HEK293 (cell line): ENCODE measurements around the gene PRELID1.
A peak's percentile ranks its signal among the peaks of the same experiment; 100 is the strongest.

ENCODE experiments used
- CTCF ChIA-PET: fragments of 350-600 bp; formaldehyde crosslinking; extraction: SDS; loops from one replicate; lab custom pipeline; 2021; ENCODE audit warnings: antibody characterized with exemption; lab: Yijun Ruan, JAX
- POLR2A ChIA-PET: fragments of 300-600 bp; formaldehyde crosslinking; extraction: SDS; loops from one replicate; lab custom pipeline; 2020; ENCODE audit warnings: antibody characterized with exemption, inconsistent platforms; lab: Yijun Ruan, JAX
- H3K27ac ChIP-seq: fragments of 200-500 bp; sonication (Bioruptor generic); 2 replicates; pipeline ENCODE4 v1.5.1; 2014; ENCODE audit warnings: low read depth, low read length, control low read depth, inconsistent platforms; ENCODE audit errors: extremely low read depth
- H3K36me3 ChIP-seq, 2 experiments: fragments of 200-500 bp in 1 of 2; sonication (Bioruptor generic) in 1 of 2; 1 replicate in 1 of 2; 2 replicates in 1 of 2; pipeline ENCODE4 v1.5.1; 2014 to 2017; ENCODE audit warnings: inconsistent platforms in 2 of 2, low read length in 2 of 2; ENCODE audit not compliant: control insufficient read depth in 2 of 2, insufficient read depth in 1 of 2
- H3K4me1 ChIP-seq: fragments of 200-500 bp; sonication (Bioruptor generic); 2 replicates; pipeline ENCODE4 v1.5.1; 2014; ENCODE audit warnings: mild to moderate bottlenecking, low read length, inconsistent platforms; ENCODE audit not compliant: control insufficient read depth, insufficient read depth
- H3K4me3 ChIP-seq: 2 replicates; pipeline ENCODE4 v1.5.1; 2011; ENCODE audit warnings: low read depth, mild to moderate bottlenecking, control low read depth, low read length, moderate library complexity
- H3K9me3 ChIP-seq: fragments of 200-500 bp; sonication (Bioruptor generic); 2 replicates; pipeline ENCODE4 v1.5.1; 2014; ENCODE audit warnings: low read depth, low read length, inconsistent platforms; ENCODE audit not compliant: control insufficient read depth, insufficient read depth
- GLIS1 ChIP-seq: fragments of 450-650 bp; formaldehyde crosslinking; IDR thresholded peaks from 2 replicates; pipeline ENCODE4 v1.5.1; 2016; ENCODE audit warnings: missing biosample characterization, missing genetic modification characterization
- KLF8 ChIP-seq: fragments of 450-650 bp; formaldehyde crosslinking; IDR thresholded peaks from 2 replicates; pipeline ENCODE4 v1.5.1; 2016; ENCODE audit warnings: missing biosample characterization, missing genetic modification characterization
- MZF1 ChIP-seq: fragments of 450-650 bp; formaldehyde crosslinking; IDR thresholded peaks from 2 replicates; pipeline ENCODE4 v1.5.1; 2017; ENCODE audit warnings: missing biosample characterization, missing genetic modification characterization, borderline replicate concordance
- OSR2 ChIP-seq: fragments of 450-650 bp; formaldehyde crosslinking; IDR thresholded peaks from 2 replicates; pipeline ENCODE4 v1.5.1; 2016; ENCODE audit warnings: missing biosample characterization, missing genetic modification characterization
- SCRT1 ChIP-seq: fragments of 450-650 bp; formaldehyde crosslinking; IDR thresholded peaks from 2 replicates; pipeline ENCODE4 v1.5.1; 2016; ENCODE audit warnings: missing biosample characterization, missing genetic modification characterization, borderline replicate concordance
- SETDB1 ChIP-seq: IDR thresholded peaks from one replicate; pipeline ENCODE4 v1.6.1; 2017; ENCODE audit warnings: mild to moderate bottlenecking, low read length, moderate library complexity, mixed read lengths; ENCODE audit not compliant: insufficient read length
- SP2 ChIP-seq: fragments of 450-650 bp; formaldehyde crosslinking; IDR thresholded peaks from 2 replicates; pipeline ENCODE4 v1.5.1; 2016; ENCODE audit warnings: missing biosample characterization, missing genetic modification characterization
- ZBTB20 ChIP-seq: fragments of 450-650 bp; formaldehyde crosslinking; IDR thresholded peaks from 2 replicates; pipeline ENCODE4 v1.5.1; 2016; ENCODE audit warnings: missing biosample characterization, missing genetic modification characterization
- ZNF155 ChIP-seq: fragments of 450-650 bp; formaldehyde crosslinking; IDR thresholded peaks from 2 replicates; pipeline ENCODE4 v1.5.1; 2016; ENCODE audit warnings: missing biosample characterization, missing genetic modification characterization
- ZNF157 ChIP-seq: fragments of 450-650 bp; formaldehyde crosslinking; IDR thresholded peaks from 2 replicates; pipeline ENCODE4 v1.5.1; 2016; ENCODE audit warnings: missing biosample characterization, missing genetic modification characterization
- ZNF2 ChIP-seq: fragments of 450-650 bp; formaldehyde crosslinking; IDR thresholded peaks from 2 replicates; pipeline ENCODE4 v1.5.1; 2016; ENCODE audit warnings: missing biosample characterization, missing genetic modification characterization
- ZNF221 ChIP-seq: fragments of 450-650 bp; formaldehyde crosslinking; IDR thresholded peaks from 2 replicates; pipeline ENCODE4 v1.5.1; 2017; ENCODE audit warnings: missing biosample characterization, missing genetic modification characterization, borderline replicate concordance
- ZNF239 ChIP-seq: fragments of 450-650 bp; formaldehyde crosslinking; IDR thresholded peaks from 2 replicates; pipeline ENCODE4 v1.5.1; 2016; ENCODE audit warnings: missing biosample characterization, missing genetic modification characterization
- ZNF510 ChIP-seq: fragments of 450-650 bp; formaldehyde crosslinking; IDR thresholded peaks from 2 replicates; pipeline ENCODE4 v1.5.1; 2018; ENCODE audit warnings: mild to moderate bottlenecking, missing genetic modification characterization, missing biosample characterization; ENCODE audit not compliant: insufficient replicate concordance
- ZNF544 ChIP-seq: fragments of 450-650 bp; formaldehyde crosslinking; IDR thresholded peaks from 2 replicates; pipeline ENCODE4 v1.5.0; 2017; ENCODE audit warnings: missing biosample characterization, missing genetic modification characterization
- ZNF549 ChIP-seq: fragments of 450-650 bp; IDR thresholded peaks from 2 replicates; pipeline ENCODE4 v1.5.1; 2018; ENCODE audit warnings: missing biosample characterization, missing genetic modification characterization, mild to moderate bottlenecking, inconsistent platforms, moderate library complexity
- ZNF558 ChIP-seq: fragments of 450-650 bp; formaldehyde crosslinking; IDR thresholded peaks from 2 replicates; pipeline ENCODE4 v1.5.1; 2016; ENCODE audit warnings: missing biosample characterization, missing genetic modification characterization
- ZNF664 ChIP-seq: fragments of 450-650 bp; formaldehyde crosslinking; IDR thresholded peaks from 2 replicates; pipeline ENCODE4 v1.5.1; 2016; ENCODE audit warnings: missing biosample characterization, missing genetic modification characterization
- ZNF670 ChIP-seq: fragments of 450-650 bp; formaldehyde crosslinking; IDR thresholded peaks from 2 replicates; pipeline ENCODE4 v1.5.1; 2016; ENCODE audit warnings: missing biosample characterization, missing genetic modification characterization, low read depth
- ZSCAN30 ChIP-seq: fragments of 450-650 bp; IDR thresholded peaks from 2 replicates; pipeline ENCODE4 v1.5.1; 2018; ENCODE audit warnings: missing biosample characterization, mild to moderate bottlenecking, missing genetic modification characterization, moderate library complexity
- TF ChIP-seq, protein P1 (sequence below): fragments of 450-650 bp; formaldehyde crosslinking; IDR thresholded peaks from 2 replicates; pipeline ENCODE4 v1.5.1; 2017; ENCODE audit warnings: missing biosample characterization, mild to moderate bottlenecking, missing genetic modification characterization, moderate library complexity
- TF ChIP-seq, protein P2 (sequence below): fragments of 450-650 bp; formaldehyde crosslinking; IDR thresholded peaks from 2 replicates; pipeline ENCODE4 v1.5.1; 2016; ENCODE audit warnings: missing biosample characterization, missing genetic modification characterization, borderline replicate concordance
- TF ChIP-seq, protein P3 (sequence below): fragments of 450-650 bp; formaldehyde crosslinking; IDR thresholded peaks from 2 replicates; pipeline ENCODE4 v1.5.1; 2016; ENCODE audit warnings: missing biosample characterization, missing genetic modification characterization
- TF ChIP-seq, protein P4 (sequence below): fragments of 450-650 bp; IDR thresholded peaks from 2 replicates; pipeline ENCODE4 v1.5.1; 2018; ENCODE audit warnings: missing biosample characterization, mild to moderate bottlenecking, missing genetic modification characterization

Gene PRELID1

DNA sequence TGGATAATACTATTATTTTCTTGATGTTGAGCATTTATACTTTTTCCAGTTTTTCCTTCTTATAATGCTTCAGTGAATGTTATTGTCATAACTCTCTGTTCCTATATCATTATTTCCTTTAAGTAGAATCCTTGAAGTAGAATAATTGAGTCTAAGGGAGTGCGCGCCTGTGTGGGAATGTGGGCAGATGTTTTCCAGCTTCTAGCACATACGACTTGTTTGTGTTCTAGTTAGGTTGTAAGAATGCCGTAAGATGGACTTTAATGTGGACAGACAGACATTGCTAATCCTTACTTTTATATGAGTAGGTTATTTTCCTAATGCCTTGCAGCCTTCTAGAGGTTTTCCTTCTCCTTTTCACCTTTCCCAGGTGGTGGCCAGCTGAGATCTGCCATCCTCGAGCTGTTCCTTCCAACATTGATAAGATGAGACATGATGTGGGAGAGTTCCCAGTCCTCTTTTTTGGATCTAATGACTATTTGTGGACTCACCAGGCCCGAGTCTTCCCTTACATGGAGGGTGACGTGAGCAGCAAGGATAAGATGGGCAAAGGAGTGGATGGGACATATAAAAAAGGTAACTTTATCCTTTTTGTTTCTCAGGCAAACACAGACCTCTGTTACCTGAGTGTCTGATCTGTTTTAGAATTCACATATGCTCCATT, 34.2 kb upstream of the PRELID1 start:
- POLR2A ChIA-PET, result no interaction called here
- Histone ChIP-seq H3K27ac (peak overlapping the region; percentile 29; the same call in 1 of the 2 replicates), H3K4me1 (no peaks in the 10 kb centered on the region), H3K36me3 (peaks cover 39 to 93% of the 10 kb centered on the region in 2 experiments), H3K9me3 (no peaks in the 10 kb centered on the region), H3K4me3 (no peak overlapping the region)
- TF ChIP-seq ZNF544 (no peak), ZSCAN30 (no peak), ZNF510 (tag by site-specific recombination) (no peak), MZF1 (tag by site-specific recombination) (no peak), ZNF664 (tag by site-specific recombination) (no peak), OSR2 (tag by site-specific recombination) (no peak), KLF8 (no peak), ZNF558 (tag by site-specific recombination) (no peak)
- CTCF ChIA-PET, result interaction anchor here (0.6 kb wide), 1 partner anchor 135 kb away, joined by 4 read pairs; no protein-coding TSS in a partner anchor

DNA sequence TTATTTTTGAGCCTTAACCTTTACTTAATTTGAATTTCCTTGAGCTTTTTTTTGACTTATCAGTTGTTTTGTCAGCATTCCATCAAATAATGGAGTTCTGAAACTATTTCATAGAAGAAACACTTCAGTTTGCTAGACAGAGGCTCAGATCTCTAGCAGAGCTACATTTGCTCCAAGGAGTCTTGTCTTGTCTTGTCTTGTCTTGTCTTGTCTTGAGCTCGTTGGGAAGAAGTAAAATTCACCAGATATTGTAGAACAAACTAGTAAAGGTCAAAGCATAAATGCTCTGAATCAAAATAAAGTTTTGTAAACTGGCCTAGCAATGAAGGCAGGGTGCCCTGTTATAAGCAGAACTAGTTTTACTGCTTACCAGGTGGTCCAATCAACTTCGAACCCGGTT, 33.6 kb upstream of the PRELID1 start:
- POLR2A ChIA-PET, result no interaction called here
- no peaks in the 10 kb centered on the region for H3K9me3 ChIP-seq
- H3K27ac ChIP-seq, result peak overlapping the region; percentile 29; the same call in 1 of the 2 replicates
- CTCF ChIA-PET, result interaction anchor here (0.6 to 1.0 kb wide), 3 partner anchors 33 to 156 kb away, joined by 3 to 5 read pairs (median 4); no protein-coding TSS in a partner anchor
- H3K36me3 ChIP-seq, result peaks cover 46 to 93% of the 10 kb centered on the region in 2 experiments
- no peaks in the 10 kb centered on the region for H3K4me1 ChIP-seq
- H3K4me3 ChIP-seq, result no peak overlapping the region
- TF ChIP-seq, protein P1, sequence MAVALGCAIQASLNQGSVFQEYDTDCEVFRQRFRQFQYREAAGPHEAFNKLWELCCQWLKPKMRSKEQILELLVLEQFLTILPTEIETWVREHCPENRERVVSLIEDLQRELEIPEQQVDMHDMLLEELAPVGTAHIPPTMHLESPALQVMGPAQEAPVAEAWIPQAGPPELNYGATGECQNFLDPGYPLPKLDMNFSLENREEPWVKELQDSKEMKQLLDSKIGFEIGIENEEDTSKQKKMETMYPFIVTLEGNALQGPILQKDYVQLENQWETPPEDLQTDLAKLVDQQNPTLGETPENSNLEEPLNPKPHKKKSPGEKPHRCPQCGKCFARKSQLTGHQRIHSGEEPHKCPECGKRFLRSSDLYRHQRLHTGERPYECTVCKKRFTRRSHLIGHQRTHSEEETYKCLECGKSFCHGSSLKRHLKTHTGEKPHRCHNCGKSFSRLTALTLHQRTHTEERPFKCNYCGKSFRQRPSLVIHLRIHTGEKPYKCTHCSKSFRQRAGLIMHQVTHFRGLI (tag by site-specific recombination), result no peak
- TF ChIP-seq, protein P2, sequence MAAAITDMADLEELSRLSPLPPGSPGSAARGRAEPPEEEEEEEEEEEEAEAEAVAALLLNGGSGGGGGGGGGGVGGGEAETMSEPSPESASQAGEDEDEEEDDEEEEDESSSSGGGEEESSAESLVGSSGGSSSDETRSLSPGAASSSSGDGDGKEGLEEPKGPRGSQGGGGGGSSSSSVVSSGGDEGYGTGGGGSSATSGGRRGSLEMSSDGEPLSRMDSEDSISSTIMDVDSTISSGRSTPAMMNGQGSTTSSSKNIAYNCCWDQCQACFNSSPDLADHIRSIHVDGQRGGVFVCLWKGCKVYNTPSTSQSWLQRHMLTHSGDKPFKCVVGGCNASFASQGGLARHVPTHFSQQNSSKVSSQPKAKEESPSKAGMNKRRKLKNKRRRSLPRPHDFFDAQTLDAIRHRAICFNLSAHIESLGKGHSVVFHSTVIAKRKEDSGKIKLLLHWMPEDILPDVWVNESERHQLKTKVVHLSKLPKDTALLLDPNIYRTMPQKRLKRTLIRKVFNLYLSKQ (tag by site-specific recombination), result no peak
- TF ChIP-seq ZNF239 (tag by site-specific recombination) (no peak), ZNF2 (tag by site-specific recombination) (no peak), ZNF221 (no peak), KLF8 (no peak), ZBTB20 (no peak), ZNF157 (tag by site-specific recombination) (no peak), SETDB1 (no peak), ZNF549 (tag by site-specific recombination) (no peak), ZNF155 (tag by site-specific recombination) (no peak), ZNF670 (no peak), SP2 (tag by site-specific recombination) (no peak), SCRT1 (tag by site-specific recombination) (no peak), GLIS1 (tag by site-specific recombination) (no peak)
- TF ChIP-seq, protein P3, sequence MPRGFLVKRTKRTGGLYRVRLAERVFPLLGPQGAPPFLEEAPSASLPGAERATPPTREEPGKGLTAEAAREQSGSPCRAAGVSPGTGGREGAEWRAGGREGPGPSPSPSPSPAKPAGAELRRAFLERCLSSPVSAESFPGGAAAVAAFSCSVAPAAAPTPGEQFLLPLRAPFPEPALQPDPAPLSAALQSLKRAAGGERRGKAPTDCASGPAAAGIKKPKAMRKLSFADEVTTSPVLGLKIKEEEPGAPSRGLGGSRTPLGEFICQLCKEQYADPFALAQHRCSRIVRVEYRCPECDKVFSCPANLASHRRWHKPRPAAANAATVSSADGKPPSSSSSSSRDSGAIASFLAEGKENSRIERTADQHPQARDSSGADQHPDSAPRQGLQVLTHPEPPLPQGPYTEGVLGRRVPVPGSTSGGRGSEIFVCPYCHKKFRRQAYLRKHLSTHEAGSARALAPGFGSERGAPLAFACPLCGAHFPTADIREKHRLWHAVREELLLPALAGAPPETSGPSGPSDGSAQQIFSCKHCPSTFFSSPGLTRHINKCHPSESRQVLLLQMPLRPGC, result no peak
- TF ChIP-seq, protein P4, sequence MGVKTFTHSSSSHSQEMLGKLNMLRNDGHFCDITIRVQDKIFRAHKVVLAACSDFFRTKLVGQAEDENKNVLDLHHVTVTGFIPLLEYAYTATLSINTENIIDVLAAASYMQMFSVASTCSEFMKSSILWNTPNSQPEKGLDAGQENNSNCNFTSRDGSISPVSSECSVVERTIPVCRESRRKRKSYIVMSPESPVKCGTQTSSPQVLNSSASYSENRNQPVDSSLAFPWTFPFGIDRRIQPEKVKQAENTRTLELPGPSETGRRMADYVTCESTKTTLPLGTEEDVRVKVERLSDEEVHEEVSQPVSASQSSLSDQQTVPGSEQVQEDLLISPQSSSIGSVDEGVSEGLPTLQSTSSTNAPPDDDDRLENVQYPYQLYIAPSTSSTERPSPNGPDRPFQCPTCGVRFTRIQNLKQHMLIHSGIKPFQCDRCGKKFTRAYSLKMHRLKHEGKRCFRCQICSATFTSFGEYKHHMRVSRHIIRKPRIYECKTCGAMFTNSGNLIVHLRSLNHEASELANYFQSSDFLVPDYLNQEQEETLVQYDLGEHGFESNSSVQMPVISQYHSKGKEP (tag by site-specific recombination), result no peak
